Smooth muscle cell (in vitro differentiated cells): ENCODE results near the gene AOPEP. TPM values are rescaled to one million over a fixed set of nuclear protein-coding genes. Genes with fewer than 3 reads are reported as not detected.

ENCODE experiments used
- DNase-seq: peaks from one replicate; lab custom pipeline; 2025; ENCODE audit not compliant: unreplicated experiment; lab: John Stamatoyannopoulos, UW
- H2AFZ ChIP-seq: fragments of 200-600 bp; sonication (generic); 2 replicates; pipeline ENCODE4 v1.6.0; 2016; ENCODE audit warnings: antibody characterized with exemption, low read depth, mild to moderate bottlenecking
- H3F3A ChIP-seq: fragments of 200-600 bp; sonication (generic); 2 replicates; pipeline ENCODE4 v1.6.0; 2017; ENCODE audit warnings: antibody characterized with exemption, low read depth
- H3K27ac ChIP-seq: fragments of 200-600 bp; sonication (generic); 2 replicates; pipeline ENCODE4 v1.5.1; 2016; ENCODE audit warnings: low read depth, mild to moderate bottlenecking
- H3K27me3 ChIP-seq: fragments of 200-600 bp; sonication (generic); 2 replicates; pipeline ENCODE4 v1.6.1; 2016; ENCODE audit warnings: low read depth, mild to moderate bottlenecking
- H3K36me3 ChIP-seq: fragments of 200-600 bp; sonication (generic); 2 replicates; pipeline ENCODE4 v1.5.1; 2016; ENCODE audit warnings: low read depth
- H3K4me1 ChIP-seq: fragments of 200-600 bp; sonication (generic); 2 replicates; pipeline ENCODE4 v1.5.1; 2016; ENCODE audit warnings: low read depth
- H3K4me2 ChIP-seq: fragments of 200-600 bp; sonication (generic); 2 replicates; pipeline ENCODE4 v1.6.0; 2016; ENCODE audit warnings: mild to moderate bottlenecking
- H3K4me3 ChIP-seq: fragments of 200-600 bp; sonication (generic); 2 replicates; pipeline ENCODE4 v1.5.1; 2016; ENCODE audit warnings: mild to moderate bottlenecking
- H3K79me2 ChIP-seq: fragments of 200-600 bp; sonication (generic); 2 replicates; pipeline ENCODE4 v1.6.0; 2016; ENCODE audit warnings: low read depth, mild to moderate bottlenecking
- H3K9ac ChIP-seq: fragments of 200-600 bp; sonication (generic); 2 replicates; pipeline ENCODE4 v1.6.0; 2016; ENCODE audit warnings: low read depth
- H3K9me3 ChIP-seq: fragments of 200-600 bp; sonication (generic); replicated peaks from 2 replicates; pipeline ENCODE4 v1.5.1; 2016; ENCODE audit warnings: low read depth
- H4K20me1 ChIP-seq: fragments of 200-600 bp; sonication (generic); 2 replicates; pipeline ENCODE4 v1.6.0; 2016; ENCODE audit warnings: low read depth
- WGBS: methylation state at CpG from one replicate; pipeline ENCODE4 v1.1.7; 2016; ENCODE audit warnings: low lambda C conversion rate; 5-methylcytosine and 5-hydroxymethylcytosine counted together
- polyA plus RNA-seq: library from polyadenylated mRNA; unstranded; fragments of >200 nt; fragmentation: Nextera tagmentation; extraction: Ambion mirVana; gene quantifications from 2 replicates; pipeline ENCODE4 v1.2.1, GENCODE V29; 2016
- total RNA-seq: library from RNA; depleted of rRNA; stranded (reverse); fragments of >200 nt; gene quantifications from 2 replicates; pipeline ENCODE4 v1.2.3, GENCODE V29; 2014
- TF ChIP-seq, protein P1 (sequence below): fragments of 200-600 bp; sonication (generic); IDR thresholded peaks from 2 replicates; pipeline ENCODE4 v1.5.1; 2017; ENCODE audit warnings: borderline replicate concordance, mild to moderate bottlenecking, antibody characterized with exemption; ENCODE audit not compliant: insufficient read depth, poor library complexity, severe bottlenecking

The AOPEP gene
- total and polyA plus RNA-seq, 2 experiments from 2014 or later = 52.7 to 94.9 TPM

DNA sequence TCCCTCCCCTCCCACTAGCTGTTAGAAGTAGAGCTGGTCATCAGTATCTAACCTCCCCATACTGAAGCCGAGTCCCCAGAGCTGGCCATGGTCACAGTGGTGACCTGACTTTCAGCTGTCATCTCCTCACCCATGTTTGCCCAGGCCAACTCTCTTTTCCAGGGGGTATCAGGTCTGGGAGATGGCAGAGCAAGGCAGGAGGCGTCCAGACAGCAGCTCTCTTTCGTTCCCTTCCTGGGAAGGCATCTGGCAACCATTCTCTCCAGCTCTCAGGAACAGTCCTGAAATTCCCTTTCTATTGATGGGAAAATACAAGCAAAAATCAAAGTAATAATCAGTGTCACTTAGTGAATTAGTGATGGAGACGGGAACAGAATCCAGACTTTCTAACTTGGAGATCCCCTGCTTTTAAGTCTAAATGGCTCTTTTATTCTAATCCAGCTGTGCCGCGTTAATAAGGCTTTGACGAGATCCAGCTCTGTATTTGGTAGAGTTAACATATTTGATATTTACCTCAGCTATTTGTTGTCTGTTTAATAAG, 21.3 kb upstream of the AOPEP start:
- H2AFZ ChIP-seq = no peak overlapping the region
- peak overlapping the region; percentile 55 for H3K27ac ChIP-seq
- no peak overlapping the region for H3K4me3 ChIP-seq
- H3F3A ChIP-seq = peaks cover 13% of the 10 kb centered on the region
- WGBS = 20% methylated on average over 7 of the region's 7 CpGs
- no peaks in the 10 kb centered on the region for H3K4me1 ChIP-seq
- H4K20me1 ChIP-seq = no peaks in the 10 kb centered on the region
- H3K27me3 ChIP-seq = no peaks in the 10 kb centered on the region
- no peak overlapping the region for H3K9ac ChIP-seq
- peak overlapping the region; percentile 24 for H3K4me2 ChIP-seq
- DNase-seq = no peak
- H3K36me3 ChIP-seq = no peaks in the 10 kb centered on the region
- TF ChIP-seq, protein P1, sequence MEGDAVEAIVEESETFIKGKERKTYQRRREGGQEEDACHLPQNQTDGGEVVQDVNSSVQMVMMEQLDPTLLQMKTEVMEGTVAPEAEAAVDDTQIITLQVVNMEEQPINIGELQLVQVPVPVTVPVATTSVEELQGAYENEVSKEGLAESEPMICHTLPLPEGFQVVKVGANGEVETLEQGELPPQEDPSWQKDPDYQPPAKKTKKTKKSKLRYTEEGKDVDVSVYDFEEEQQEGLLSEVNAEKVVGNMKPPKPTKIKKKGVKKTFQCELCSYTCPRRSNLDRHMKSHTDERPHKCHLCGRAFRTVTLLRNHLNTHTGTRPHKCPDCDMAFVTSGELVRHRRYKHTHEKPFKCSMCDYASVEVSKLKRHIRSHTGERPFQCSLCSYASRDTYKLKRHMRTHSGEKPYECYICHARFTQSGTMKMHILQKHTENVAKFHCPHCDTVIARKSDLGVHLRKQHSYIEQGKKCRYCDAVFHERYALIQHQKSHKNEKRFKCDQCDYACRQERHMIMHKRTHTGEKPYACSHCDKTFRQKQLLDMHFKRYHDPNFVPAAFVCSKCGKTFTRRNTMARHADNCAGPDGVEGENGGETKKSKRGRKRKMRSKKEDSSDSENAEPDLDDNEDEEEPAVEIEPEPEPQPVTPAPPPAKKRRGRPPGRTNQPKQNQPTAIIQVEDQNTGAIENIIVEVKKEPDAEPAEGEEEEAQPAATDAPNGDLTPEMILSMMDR = no peak
- H3K9me3 ChIP-seq = no peaks in the 10 kb centered on the region
- H3K79me2 ChIP-seq = no peaks in the 10 kb centered on the region

DNA sequence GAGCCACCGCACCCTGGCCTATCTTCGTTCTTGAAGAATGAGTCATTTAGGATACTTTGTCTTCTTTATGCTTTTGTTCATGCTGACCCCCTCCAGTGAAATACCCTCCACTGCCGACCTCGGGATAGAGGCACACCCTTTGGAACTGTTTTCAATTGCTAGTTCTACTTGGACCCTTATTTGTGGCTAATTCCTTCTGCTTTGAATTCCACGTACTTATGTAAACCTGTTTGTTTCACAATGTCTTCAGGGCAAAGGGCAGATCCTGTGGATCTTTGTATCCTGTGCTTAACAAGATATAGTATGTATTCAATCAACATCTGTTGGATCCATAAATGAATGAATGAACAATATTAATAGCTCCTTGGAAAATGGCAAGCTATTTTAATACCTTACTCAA, 19.6 kb upstream of the AOPEP start:
- no peaks in the 10 kb centered on the region for H4K20me1 ChIP-seq
- no peak for DNase-seq
- no peak overlapping the region for H3K4me3 ChIP-seq
- no peak overlapping the region for H3K9ac ChIP-seq
- no peak overlapping the region for H3K4me2 ChIP-seq
- WGBS = 80% methylated on average over 5 of the region's 5 CpGs
- H2AFZ ChIP-seq = no peak overlapping the region
- no peak overlapping the region for H3K27ac ChIP-seq
- H3F3A ChIP-seq = peaks cover 13% of the 10 kb centered on the region
- H3K36me3 ChIP-seq = no peaks in the 10 kb centered on the region
- TF ChIP-seq, protein P1 = no peak
- no peaks in the 10 kb centered on the region for H3K9me3 ChIP-seq
- H3K27me3 ChIP-seq = no peaks in the 10 kb centered on the region
- H3K79me2 ChIP-seq = no peaks in the 10 kb centered on the region
- H3K4me1 ChIP-seq = no peaks in the 10 kb centered on the region

DNA sequence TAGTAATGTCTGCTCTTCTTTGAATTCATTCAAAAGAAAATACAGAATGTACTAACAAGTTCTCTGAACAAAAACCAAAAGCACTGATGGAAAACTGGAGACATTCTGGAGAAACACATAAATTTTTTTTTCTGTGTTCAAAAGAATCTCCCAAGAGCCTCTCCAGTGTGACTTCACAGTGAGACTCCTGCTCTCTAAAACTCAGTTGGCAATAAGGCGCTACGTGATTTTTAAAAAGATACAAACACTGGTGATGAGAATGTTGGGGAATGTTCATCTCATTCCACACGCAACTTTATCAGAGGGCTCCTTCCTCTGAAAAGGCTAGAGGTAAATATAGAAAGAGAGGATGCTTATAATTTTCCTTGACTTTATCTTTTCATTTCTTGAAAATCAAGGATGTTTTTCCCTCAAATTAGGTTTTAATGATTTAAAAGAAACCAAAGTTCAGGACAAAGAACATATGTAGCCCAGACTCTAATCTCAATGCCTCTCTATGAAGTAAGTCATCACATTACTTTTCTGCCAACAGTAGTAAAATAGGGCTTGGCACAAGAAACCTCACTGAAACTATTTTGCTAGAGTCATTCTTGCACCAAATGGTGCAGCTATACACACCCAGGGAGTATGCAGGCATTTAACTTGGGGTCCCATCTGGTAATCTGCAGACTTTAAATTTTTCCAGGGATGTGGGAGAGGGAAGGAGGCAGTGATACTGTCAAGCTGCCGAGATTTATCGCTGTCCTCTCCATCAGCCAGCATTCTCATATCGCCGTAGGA, 12.9 kb upstream of the AOPEP start:
- H3K4me1 ChIP-seq = no peaks in the 10 kb centered on the region
- H3K4me2 ChIP-seq = peak overlapping the region; percentile 27
- TF ChIP-seq, protein P1 = no peak
- H4K20me1 ChIP-seq = no peaks in the 10 kb centered on the region
- no peaks in the 10 kb centered on the region for H3K27me3 ChIP-seq
- no peak overlapping the region for H3K9ac ChIP-seq
- H3K9me3 ChIP-seq = no peaks in the 10 kb centered on the region
- no peak overlapping the region for H3K27ac ChIP-seq
- H3F3A ChIP-seq = peaks cover 6% of the 10 kb centered on the region
- no peaks in the 10 kb centered on the region for H3K79me2 ChIP-seq
- DNase-seq = no peak
- no peaks in the 10 kb centered on the region for H3K36me3 ChIP-seq
- 71% methylated on average over 7 of the region's 7 CpGs for WGBS
- H3K4me3 ChIP-seq = no peak overlapping the region
- H2AFZ ChIP-seq = peak overlapping the region; percentile 84
